H9 (cell line): ENCODE results near the gene TMEM182. TPM values are rescaled to one million over a fixed set of nuclear protein-coding genes. Genes with fewer than 3 reads are reported as not detected.

Source experiments
- DNase-seq: peaks from one replicate; pipeline ENCODE4 v3.0.0-alpha.2; 2017
- H2AFZ ChIP-seq: one replicate; pipeline ENCODE4 v1.6.1; 2013; ENCODE audit warnings: mild to moderate bottlenecking, low read length, control low read depth, moderate library complexity
- H2AK5ac ChIP-seq: 2 replicates; pipeline ENCODE4 v1.6.1; 2013; ENCODE audit warnings: low read length, control low read depth, mixed read lengths; ENCODE audit not compliant: insufficient read length
- H2BK120ac ChIP-seq: one replicate; pipeline ENCODE4 v1.6.1; 2013; ENCODE audit warnings: low read depth, mild to moderate bottlenecking, low read length, control low read depth, inconsistent platforms; ENCODE audit not compliant: poor library complexity, severe bottlenecking
- H2BK12ac ChIP-seq: 2 replicates; pipeline ENCODE4 v1.6.1; 2013; ENCODE audit warnings: low read length, control low read depth, mixed read lengths, low read depth; ENCODE audit not compliant: insufficient read length
- H2BK15ac ChIP-seq: 2 replicates; pipeline ENCODE4 v1.6.1; 2013; ENCODE audit warnings: low read depth, low read length, control low read depth
- H2BK20ac ChIP-seq: one replicate; pipeline ENCODE4 v1.6.1; 2013; ENCODE audit warnings: low read depth, mild to moderate bottlenecking, low read length, control low read depth, inconsistent platforms; ENCODE audit not compliant: poor library complexity, severe bottlenecking
- H2BK5ac ChIP-seq: 2 replicates; pipeline ENCODE4 v1.6.1; 2013; ENCODE audit warnings: low read length, control low read depth, mixed read lengths; ENCODE audit not compliant: insufficient read length
- H3K14ac ChIP-seq: 2 replicates; pipeline ENCODE4 v1.6.1; 2013; ENCODE audit warnings: low read length, control low read depth; ENCODE audit not compliant: insufficient read depth
- H3K18ac ChIP-seq: 2 replicates; pipeline ENCODE4 v1.6.1; 2013; ENCODE audit warnings: low read depth, mild to moderate bottlenecking, mixed read lengths, low read length, control low read depth; ENCODE audit not compliant: insufficient read length
- H3K23ac ChIP-seq: 2 replicates; pipeline ENCODE4 v1.6.1; 2013; ENCODE audit warnings: low read length, control low read depth, mixed read lengths, low read depth; ENCODE audit not compliant: insufficient read length
- H3K23me2 ChIP-seq: 2 replicates; pipeline ENCODE4 v1.6.1; 2013; ENCODE audit warnings: low read depth, mild to moderate bottlenecking, mixed read lengths, low read length, control low read depth; ENCODE audit not compliant: insufficient read length, poor library complexity, severe bottlenecking
- H3K27ac ChIP-seq: 2 replicates; pipeline ENCODE4 v1.5.1; 2013; ENCODE audit warnings: low read length, control low read depth, mixed read lengths, low read depth; ENCODE audit not compliant: insufficient read length
- H3K27me3 ChIP-seq: 2 replicates; pipeline ENCODE4 v1.6.1; 2013; ENCODE audit warnings: low read length, control low read depth, inconsistent platforms; ENCODE audit not compliant: insufficient read depth
- H3K4ac ChIP-seq: 2 replicates; pipeline ENCODE4 v1.6.1; 2013; ENCODE audit warnings: low read depth, mild to moderate bottlenecking, control low read depth, inconsistent platforms, low read length, moderate library complexity
- H3K4me1 ChIP-seq: 2 replicates; pipeline ENCODE4 v1.6.1; 2013; ENCODE audit warnings: low read length, control low read depth, inconsistent platforms; ENCODE audit not compliant: insufficient read depth
- H3K4me2 ChIP-seq: 2 replicates; pipeline ENCODE4 v1.6.1; 2013; ENCODE audit warnings: low read length, control low read depth, mixed read lengths; ENCODE audit not compliant: insufficient read length, insufficient read depth
- H3K56ac ChIP-seq: 2 replicates; pipeline ENCODE4 v1.6.1; 2013; ENCODE audit warnings: low read depth, mild to moderate bottlenecking, mixed read lengths, low read length, control low read depth; ENCODE audit not compliant: insufficient read length
- H3K79me1 ChIP-seq: 2 replicates; pipeline ENCODE4 v1.6.1; 2013; ENCODE audit warnings: low read depth, mild to moderate bottlenecking, moderate library complexity, low read length, control low read depth, inconsistent platforms; ENCODE audit not compliant: insufficient read depth, poor library complexity, severe bottlenecking
- H3K79me2 ChIP-seq: 2 replicates; pipeline ENCODE4 v1.6.1; 2013; ENCODE audit warnings: low read length, control low read depth, inconsistent platforms; ENCODE audit not compliant: insufficient read depth
- H3K9ac ChIP-seq: 2 replicates; pipeline ENCODE4 v1.6.1; 2013; ENCODE audit warnings: low read length, control low read depth, mixed read lengths; ENCODE audit not compliant: insufficient read length; ENCODE audit errors: extremely low read depth
- H3K9me3 ChIP-seq: one replicate; pipeline ENCODE4 v1.6.1; 2013; ENCODE audit warnings: low read depth, low read length, inconsistent platforms; ENCODE audit not compliant: control insufficient read depth
- H3T11ph ChIP-seq: one replicate; pipeline ENCODE4 v1.6.1; 2013; ENCODE audit warnings: mild to moderate bottlenecking, low read length, control low read depth, inconsistent platforms
- H4K20me1 ChIP-seq: one replicate; pipeline ENCODE4 v1.6.1; 2013; ENCODE audit not compliant: control insufficient read depth, insufficient read length, insufficient read depth
- H4K5ac ChIP-seq: 2 replicates; pipeline ENCODE4 v1.6.1; 2013; ENCODE audit warnings: low read depth, mild to moderate bottlenecking, mixed read lengths, low read length, control low read depth; ENCODE audit not compliant: insufficient read length
- H4K8ac ChIP-seq: replicated peaks from 2 replicates; pipeline ENCODE4 v1.6.1; 2013; ENCODE audit warnings: low read length, control low read depth, mixed read lengths, low read depth; ENCODE audit not compliant: insufficient read length
- H4K91ac ChIP-seq: 2 replicates; pipeline ENCODE4 v1.6.1; 2013; ENCODE audit warnings: low read depth, mild to moderate bottlenecking, moderate library complexity, mixed read lengths, low read length, control low read depth; ENCODE audit not compliant: insufficient read length
- H3K27ac Mint-ChIP-seq, 3 experiments: 2 replicates in 2 of 3; 3 replicates in 1 of 3; pipeline ENCODE4 v1.8.0; 2020 to 2021; ENCODE audit warnings: mixed read lengths in 3 of 3, mild to moderate bottlenecking in 1 of 3, moderate library complexity in 1 of 3
- H3K27me3 Mint-ChIP-seq: 2 replicates; pipeline ENCODE4 v1.8.0; 2021; ENCODE audit warnings: low read depth, mild to moderate bottlenecking, moderate library complexity, mixed read lengths
- H3K36me3 Mint-ChIP-seq, 3 experiments: 2 replicates in 2 of 3; 3 replicates in 1 of 3; pipeline ENCODE4 v1.8.0; 2020 to 2021; ENCODE audit warnings: low read depth in 3 of 3, mixed read lengths in 3 of 3; ENCODE audit not compliant: insufficient read depth in 1 of 3
- H3K4me1 Mint-ChIP-seq, 2 experiments: 2 replicates each; pipeline ENCODE4 v1.8.0; 2020; ENCODE audit warnings: mixed read lengths in 2 of 2
- H3K4me3 Mint-ChIP-seq, 2 experiments: 2 replicates in 1 of 2; 3 replicates in 1 of 2; pipeline ENCODE4 v1.8.0; 2020 to 2021; ENCODE audit warnings: mild to moderate bottlenecking in 2 of 2, mixed read lengths in 2 of 2, moderate library complexity in 1 of 2
- H3K9me3 Mint-ChIP-seq, 2 experiments: 2 replicates in 1 of 2; 3 replicates in 1 of 2; pipeline ENCODE4 v1.8.0; 2020; ENCODE audit warnings: mild to moderate bottlenecking in 2 of 2, mixed read lengths in 2 of 2, moderate library complexity in 1 of 2
- CTCF ChIP-seq: fragments of 200-600 bp; sonication (generic); conservative IDR thresholded peaks from 3 replicates; pipeline ENCODE4 v1.8.0; 2021; ENCODE audit warnings: antibody characterized with exemption, mild to moderate bottlenecking
- WGBS: extraction: QIAGEN DNeasy Blood & Tissue Kit; methylation state at CpG from one replicate; pipeline ENCODE4 v1.1.7; 2013; ENCODE audit warnings: missing lambda C conversion rate, low lambda C conversion rate, mixed read lengths; ENCODE audit not compliant: insufficient read length; ENCODE audit errors: extremely low coverage; 5-methylcytosine and 5-hydroxymethylcytosine counted together
- total RNA-seq: library from RNA; stranded (reverse); gene quantifications from 2 replicates; pipeline ENCODE4 v1.2.1, GENCODE V29; 2021

Gene TMEM182
- total RNA-seq, 1 experiment from 2014 or later: 3.6 TPM

- Histone ChIP-seq H3K4me2 (no peak overlapping the region), H3K14ac (no peak overlapping the region), H2BK20ac (no peak overlapping the region), H2BK12ac (no peak overlapping the region), H3K23ac (no peak overlapping the region), H4K5ac (no peak overlapping the region), H2BK5ac (no peak overlapping the region), H3K23me2 (no peaks in the 10 kb centered on the region), H2BK15ac (no peak overlapping the region), H4K91ac (no peak overlapping the region), H3K27ac (no peak overlapping the region), H3T11ph (no peak overlapping the region), H4K20me1 (no peaks in the 10 kb centered on the region), H3K56ac (no peak overlapping the region), H3K79me1 (no peaks in the 10 kb centered on the region), H2AFZ (no peak overlapping the region), H3K4me1 (no peaks in the 10 kb centered on the region), H3K27me3 (no peaks in the 10 kb centered on the region), H4K8ac (no peak overlapping the region), H3K18ac (no peak overlapping the region), H3K9ac (no peak overlapping the region), H2BK120ac (no peak overlapping the region), H2AK5ac (no peak overlapping the region), H3K9me3 (no peaks in the 10 kb centered on the region), H3K4ac (no peak overlapping the region), H3K79me2 (no peaks in the 10 kb centered on the region; the same call in 1 of the 2 replicates)
- TF ChIP-seq CTCF: no peak
- no peak overlapping the region for H3K4me3 Mint-ChIP-seq
- no peaks in the 10 kb centered on the region for H3K4me1 Mint-ChIP-seq
- no CpG with 5 or more reads among the region's 4 CpGs for WGBS
- H3K9me3 Mint-ChIP-seq: no peaks in the 10 kb centered on the region
- no peaks in the 10 kb centered on the region for H3K27me3 Mint-ChIP-seq
- H3K27ac Mint-ChIP-seq: no peak overlapping the region
- peaks cover 0 to 2% (median 0%) of the 10 kb centered on the region in 3 experiments; a peak in 1 of 7 replicates for H3K36me3 Mint-ChIP-seq
- DNase-seq: no peak
Observed at GRCh38 chr2:102755284-102755683, 6.5 kb upstream of the TMEM182 start.
